ENCODE data around the gene IRS1. TPM values are rescaled to one million over a fixed set of nuclear protein-coding genes. Genes with fewer than 3 reads are reported as not detected.

Gene IRS1
- total RNA-seq, 1 donor from 2014 or later: 17.0 TPM

GRCh38 chr2:226727251-226727650 lies 72.4 kb downstream of the IRS1 start:
- no peak for DNase-seq (ENCODE audit: low spot score)

GRCh38 chr2:226726546-226726945 lies 73.1 kb downstream of the IRS1 start:
- no peak for DNase-seq (ENCODE audit: low spot score)

GRCh38 chr2:226725126-226725860 lies 74.3 kb downstream of the IRS1 start:
- no peak for DNase-seq (ENCODE audit: low spot score)

- DNase-seq (ENCODE audit: low spot score): no peak
Observed at GRCh38 chr2:226721541-226721940, 78.1 kb downstream of the IRS1 start.

GRCh38 chr2:226720948-226721347 lies 78.7 kb downstream of the IRS1 start:
- DNase-seq (ENCODE audit: low spot score): no peak

GRCh38 chr2:226717719-226718118 lies 81.9 kb downstream of the IRS1 start:
- DNase-seq (ENCODE audit: low spot score): no peak

GRCh38 chr2:226716126-226716525 lies 83.5 kb downstream of the IRS1 start:
- no peak for DNase-seq (ENCODE audit: low spot score)

GRCh38 chr2:226715347-226715990 lies 84.2 kb downstream of the IRS1 start:
- no peak for DNase-seq (ENCODE audit: low spot score)

- DNase-seq (ENCODE audit: low spot score): no peak
Observed at GRCh38 chr2:226712941-226713340, 86.7 kb downstream of the IRS1 start.

- no peak for DNase-seq (ENCODE audit: low spot score)
Observed at GRCh38 chr2:226711606-226712296, 87.9 kb downstream of the IRS1 start.

GRCh38 chr2:226707499-226707898 lies 92.1 kb downstream of the IRS1 start:
- no peak for DNase-seq (ENCODE audit: low spot score)

GRCh38 chr2:226705965-226706364 lies 93.7 kb downstream of the IRS1 start:
- no peak for DNase-seq (ENCODE audit: low spot score)

GRCh38 chr2:226705133-226705886 lies 94.3 kb downstream of the IRS1 start:
- DNase-seq (ENCODE audit: low spot score): no peak

GRCh38 chr2:226703514-226703913 lies 96.1 kb downstream of the IRS1 start:
- no peak for DNase-seq (ENCODE audit: low spot score)

GRCh38 chr2:226702376-226702775 lies 97.2 kb downstream of the IRS1 start:
- no peak for DNase-seq (ENCODE audit: low spot score)

GRCh38 chr2:226701052-226701451 lies 98.6 kb downstream of the IRS1 start:
- no peak for DNase-seq (ENCODE audit: low spot score)

GRCh38 chr2:226699321-226699720 lies 100.3 kb downstream of the IRS1 start:
- no peak for DNase-seq (ENCODE audit: low spot score)

GRCh38 chr2:226698671-226699070 lies 100.9 kb downstream of the IRS1 start:
- DNase-seq (ENCODE audit: low spot score): no peak

- DNase-seq (ENCODE audit: low spot score): no peak
Observed at GRCh38 chr2:226694586-226695284, 104.9 kb downstream of the IRS1 start.

- DNase-seq (ENCODE audit: low spot score): no peak
Observed at GRCh38 chr2:226694149-226694548, 105.5 kb downstream of the IRS1 start.

- DNase-seq (ENCODE audit: low spot score): no peak
Observed at GRCh38 chr2:226693521-226693920, 106.1 kb downstream of the IRS1 start.
